Liver (tissue), 3 donors: ENCODE data around the gene C12orf60.

Source experiments
- ATF3 ChIP-seq: IDR thresholded peaks from 2 replicates; pipeline ENCODE4 v1.6.1; 2016; ENCODE audit warnings: antibody characterized with exemption
- CTCF ChIP-seq: fragments of 150-350 bp; IDR thresholded peaks from 2 replicates; pipeline ENCODE4 v1.5.1; 2017; ENCODE audit warnings: improper control_type of control experiment, low read depth, low read length; ENCODE audit not compliant: missing input control
- EGR1 ChIP-seq, 2 donors: IDR thresholded peaks; 2 replicates each; pipeline ENCODE4 v1.6.1; 2016 to 2018; ENCODE audit warnings: antibody characterized with exemption in 2 of 2, low read depth in 2 of 2
- FOXA1 ChIP-seq: IDR thresholded peaks from 2 replicates; pipeline ENCODE4 v1.6.1; 2016; ENCODE audit warnings: antibody characterized with exemption
- GABPA ChIP-seq, 2 donors: IDR thresholded peaks in 1 of 2; conservative IDR thresholded peaks in 1 of 2; 2 replicates each; pipeline ENCODE4 v1.6.1; 2016; ENCODE audit warnings: antibody characterized with exemption in 2 of 2, mild to moderate bottlenecking in 1 of 2, moderate library complexity in 1 of 2
- JUND ChIP-seq, 2 donors: IDR thresholded peaks; 2 replicates each; pipeline ENCODE4 v1.6.1; 2016; ENCODE audit warnings: antibody characterized with exemption in 2 of 2
- MAX ChIP-seq: IDR thresholded peaks from 2 replicates; pipeline ENCODE4 v1.6.1; 2016; ENCODE audit warnings: antibody characterized with exemption
- RAD21 ChIP-seq, 2 donors: IDR thresholded peaks; 2 replicates each; pipeline ENCODE4 v1.6.1; 2016; ENCODE audit warnings: antibody characterized with exemption in 2 of 2, mild to moderate bottlenecking in 2 of 2
- REST ChIP-seq: IDR thresholded peaks from 2 replicates; pipeline ENCODE4 v1.6.1; 2016; ENCODE audit warnings: antibody characterized with exemption, mild to moderate bottlenecking
- RXRA ChIP-seq, 2 donors: IDR thresholded peaks; 2 replicates each; pipeline ENCODE4 v1.6.1; 2017 to 2018; ENCODE audit warnings: antibody characterized with exemption in 2 of 2, mild to moderate bottlenecking in 1 of 2
- SP1 ChIP-seq: IDR thresholded peaks from 2 replicates; pipeline ENCODE4 v1.6.1; 2018; ENCODE audit warnings: antibody characterized with exemption, mild to moderate bottlenecking
- TAF1 ChIP-seq: conservative IDR thresholded peaks from 2 replicates; pipeline ENCODE4 v1.6.1; 2016; ENCODE audit warnings: antibody characterized with exemption, mild to moderate bottlenecking
- YY1 ChIP-seq: IDR thresholded peaks from 2 replicates; pipeline ENCODE4 v1.6.1; 2016; ENCODE audit warnings: antibody characterized with exemption, mild to moderate bottlenecking
- donor health status: healthy.
- donor health status: healthy.

GRCh38 chr12:14871247-14871646, 67.8 kb downstream of the C12orf60 start:
- no peak for TF ChIP-seq CTCF
- no peak for TF ChIP-seq MAX
- TF ChIP-seq FOXA1, result no peak
- TF ChIP-seq JUND (IDR thresholded peaks at IDR 0.05), result no peak
- no peak for TF ChIP-seq YY1
- TF ChIP-seq TAF1, result no peak
- TF ChIP-seq GABPA (IDR thresholded peaks at IDR 0.05 in 1 of 2, conservative IDR thresholded peaks at IDR 0.05 in 1 of 2), result no peak
- TF ChIP-seq RAD21 (IDR thresholded peaks at IDR 0.05), result no peak
- no peak for TF ChIP-seq REST
- no peak for TF ChIP-seq SP1
- TF ChIP-seq ATF3, result no peak
- no peak for TF ChIP-seq EGR1 (IDR thresholded peaks at IDR 0.05; ENCODE audit: low read depth in 2 of 2)
- no peak for TF ChIP-seq RXRA (IDR thresholded peaks at IDR 0.05)
